ENCODE measurements around the gene UBE3A.

The UBE3A gene

DNA sequence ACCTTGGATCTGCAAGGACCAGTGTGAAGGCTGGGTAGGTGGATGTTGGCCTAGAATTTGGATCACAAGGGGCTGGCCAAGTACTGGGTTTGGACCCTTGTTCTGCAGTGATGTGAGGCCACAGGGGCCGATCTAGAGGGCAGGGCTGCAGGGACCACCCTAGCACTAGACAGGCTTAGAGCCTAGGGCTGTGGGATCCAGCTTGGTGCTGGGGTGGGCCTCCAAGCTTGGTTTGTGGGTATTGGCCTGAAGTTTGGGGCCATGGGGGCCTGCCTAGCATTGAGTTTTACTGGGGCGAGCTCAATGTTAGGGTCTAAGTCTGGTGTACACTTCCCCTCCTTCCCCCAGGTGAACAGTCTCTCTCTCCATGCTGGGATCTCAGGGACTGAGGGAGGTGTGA lies 36.5 kb downstream of the UBE3A start:
- DNase-seq = no peak

GRCh38 chr15:25401501-25401900 lies 37.3 kb downstream of the UBE3A start:
- no peak for DNase-seq

- DNase-seq = no peak
Observed at GRCh38 chr15:25397100-25397499, 41.7 kb downstream of the UBE3A start.

DNA sequence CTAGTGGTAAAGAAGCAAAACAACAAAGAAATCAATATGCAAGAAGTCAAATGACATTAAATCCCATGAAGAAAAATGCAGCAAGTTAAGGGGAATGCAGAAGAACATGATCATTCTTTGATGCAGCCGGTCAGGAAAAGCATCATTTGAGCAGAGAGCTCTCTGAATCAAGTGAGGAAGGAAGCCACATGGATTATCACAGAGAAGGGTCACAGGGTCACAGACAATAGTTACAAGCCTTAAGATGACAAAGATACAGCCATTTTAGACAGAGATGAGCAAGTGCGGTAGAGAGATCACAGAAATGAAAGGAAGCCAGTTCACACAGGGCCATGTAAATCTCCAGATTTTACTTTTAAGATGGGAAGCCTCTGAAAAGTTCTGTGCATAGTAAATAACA lies 43.9 kb downstream of the UBE3A start:
- no peak for DNase-seq

- no peak for DNase-seq
Observed at GRCh38 chr15:25392806-25393205, 46.0 kb downstream of the UBE3A start.

GRCh38 chr15:25391971-25392721 lies 46.7 kb downstream of the UBE3A start:
- DNase-seq = no peak

GRCh38 chr15:25385986-25386385 lies 52.8 kb downstream of the UBE3A start:
- DNase-seq = no peak

DNA sequence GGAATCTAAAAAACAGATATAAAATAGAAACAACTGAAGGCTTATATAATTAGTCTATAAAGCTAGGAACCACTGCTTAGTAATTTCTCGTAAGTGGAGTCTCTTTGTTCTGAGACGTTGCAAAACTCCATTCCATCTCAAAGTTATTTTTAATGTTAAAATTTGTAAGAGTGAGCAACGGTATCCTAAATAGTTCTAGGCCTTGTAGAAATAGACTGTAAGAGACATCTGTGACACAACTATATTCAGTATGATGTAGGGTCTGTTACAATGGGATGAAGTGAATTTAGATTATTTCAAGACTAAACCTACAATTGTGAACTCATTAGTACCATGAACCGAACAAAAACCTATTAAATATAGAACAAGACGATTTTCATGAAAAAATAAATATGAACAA lies 57.2 kb downstream of the UBE3A start:
- DNase-seq = no peak

GRCh38 chr15:25378501-25378901 lies 60.3 kb downstream of the UBE3A start:
- no peak for DNase-seq

GRCh38 chr15:25375557-25375956 lies 63.3 kb downstream of the UBE3A start:
- DNase-seq = no peak

DNA sequence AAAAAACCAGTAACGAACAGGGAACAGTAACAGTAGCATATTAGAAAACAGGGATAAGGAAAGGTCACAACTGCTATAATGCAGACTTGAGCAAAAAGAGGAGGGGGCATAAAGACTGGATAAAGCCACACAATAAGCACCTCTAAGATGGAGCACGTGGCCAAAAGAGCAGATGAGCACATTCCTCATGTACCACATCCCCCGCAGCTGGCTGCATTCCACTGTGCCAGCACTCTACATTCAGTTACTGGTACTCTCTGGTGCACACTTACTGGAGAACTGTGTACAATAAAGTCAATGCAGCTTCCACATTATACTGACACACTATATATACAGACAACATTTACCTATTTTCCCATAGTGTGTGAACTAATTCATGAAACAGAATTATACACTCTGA lies 64.7 kb downstream of the UBE3A start:
- DNase-seq = no peak

GRCh38 chr15:25372298-25372697 lies 66.5 kb downstream of the UBE3A start:
- DNase-seq = no peak

DNA sequence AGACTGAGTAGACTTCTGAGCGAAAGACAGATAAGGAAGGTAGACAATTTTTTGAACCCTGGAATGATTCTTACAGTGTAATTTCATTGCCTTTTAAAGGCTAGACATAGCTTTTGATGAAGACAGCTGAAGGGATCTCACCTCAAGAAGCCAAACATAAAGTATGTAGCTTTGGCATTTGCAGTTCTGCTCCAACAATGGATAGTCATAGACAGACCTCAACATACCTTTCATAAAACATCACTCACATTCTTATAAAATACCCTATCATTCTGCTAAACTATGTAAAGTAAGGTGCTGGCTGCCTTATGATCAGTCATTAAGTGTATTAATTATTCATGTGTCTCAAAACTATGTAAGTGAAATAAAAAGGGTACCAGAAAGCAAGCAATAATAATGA lies 70.0 kb downstream of the UBE3A start:
- DNase-seq = no peak

DNA sequence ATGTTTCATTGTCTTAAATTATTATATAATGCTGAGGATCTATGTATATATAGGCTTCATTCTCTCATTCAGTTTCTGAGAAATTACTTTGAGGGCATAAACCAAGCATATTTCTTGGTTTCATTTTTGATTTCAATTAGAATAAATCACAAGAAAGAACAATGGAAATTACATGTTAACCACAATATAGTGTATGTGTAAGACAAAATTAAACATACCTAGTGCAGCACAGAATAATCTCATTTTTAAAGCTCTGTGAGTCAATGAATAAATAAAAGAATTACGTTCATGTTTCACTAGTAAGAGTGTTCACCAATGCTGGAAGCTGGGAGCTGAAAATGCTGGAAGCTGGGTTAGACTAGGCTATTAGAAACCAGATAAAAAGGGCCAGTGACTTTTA lies 72.8 kb downstream of the UBE3A start:
- DNase-seq = no peak

DNA sequence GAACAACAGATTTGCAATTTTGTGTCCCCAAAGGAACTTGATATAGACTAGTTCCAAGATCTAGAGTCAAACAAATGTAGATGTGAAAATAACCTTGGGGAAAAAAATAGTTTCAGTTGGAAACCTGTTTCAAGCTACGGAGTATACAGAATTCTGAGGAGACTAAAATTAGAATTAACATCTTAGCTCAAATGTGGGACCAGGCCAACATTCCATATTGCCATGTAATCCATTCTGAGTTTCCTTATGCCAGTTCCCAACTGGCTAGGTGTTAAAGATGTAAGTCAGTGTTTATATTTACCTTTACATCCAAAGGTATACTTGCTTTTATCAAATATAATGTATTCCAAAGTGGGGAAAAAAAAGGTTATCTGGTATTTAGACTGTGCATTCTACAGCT lies 76.3 kb downstream of the UBE3A start:
- no peak for DNase-seq

- DNase-seq = no peak
Observed at GRCh38 chr15:25347707-25348106, 91.1 kb downstream of the UBE3A start.

GRCh38 chr15:25346371-25346770 lies 92.5 kb downstream of the UBE3A start:
- DNase-seq = no peak

DNA sequence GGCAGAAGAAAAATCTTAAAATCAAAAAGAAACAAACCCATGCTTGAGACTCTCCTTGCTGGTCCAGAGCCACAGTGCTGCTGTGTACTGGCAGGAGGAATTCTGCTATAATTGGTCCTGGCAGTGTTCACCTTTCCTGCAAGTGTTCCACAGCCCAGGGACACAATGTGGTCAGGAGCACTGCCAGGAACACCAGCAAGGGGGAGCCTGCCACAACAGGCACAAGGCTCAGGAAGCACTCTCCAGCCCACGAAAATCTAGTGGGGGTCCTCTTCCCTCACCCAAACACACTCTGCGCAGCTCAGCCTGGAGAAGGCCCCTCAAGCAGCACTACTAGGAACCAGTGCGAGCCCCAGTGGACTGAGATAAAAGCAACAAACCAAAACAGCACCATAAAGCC lies 92.9 kb downstream of the UBE3A start:
- no peak for DNase-seq

- no peak for DNase-seq
Observed at GRCh38 chr15:25342629-25343028, 96.2 kb downstream of the UBE3A start.

DNA sequence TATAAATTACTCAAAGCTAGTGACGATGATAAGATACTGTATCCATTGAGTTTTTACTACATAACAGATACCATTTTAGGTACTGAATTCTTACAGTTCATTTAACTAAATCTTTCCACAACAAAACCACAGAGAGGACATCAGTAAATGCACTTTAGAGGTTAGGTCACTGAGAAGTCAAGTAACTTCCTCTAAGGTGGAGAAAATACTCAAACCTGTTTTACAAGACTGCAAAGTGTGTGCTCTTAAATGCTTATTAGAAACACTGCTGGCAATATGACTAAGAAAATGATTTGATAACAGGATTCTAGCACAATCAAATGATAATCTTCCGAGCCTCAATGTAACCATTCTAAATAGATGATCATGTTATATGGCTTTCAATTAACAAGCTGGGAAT lies 99.4 kb downstream of the UBE3A start:
- DNase-seq = no peak

DNA sequence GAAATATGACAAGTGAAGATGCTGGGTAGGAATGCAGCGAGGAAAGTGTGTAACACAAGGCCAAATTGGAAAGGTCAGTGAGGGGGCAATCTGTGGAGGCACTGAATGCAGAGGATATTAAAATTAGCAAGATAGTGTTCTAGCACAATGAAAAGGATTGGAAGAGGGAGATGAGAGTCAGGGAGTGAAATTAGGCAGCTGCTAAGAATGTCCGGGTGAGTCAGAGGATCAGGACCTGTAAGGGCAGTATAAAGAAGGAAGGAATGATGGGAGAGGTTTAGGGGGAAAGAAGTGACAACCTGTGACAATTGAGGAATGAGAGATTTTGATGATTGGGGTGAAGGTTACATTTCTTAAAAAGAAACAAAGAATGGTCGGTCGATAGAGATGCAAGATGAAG lies 103.5 kb downstream of the UBE3A start:
- DNase-seq = no peak

DNA sequence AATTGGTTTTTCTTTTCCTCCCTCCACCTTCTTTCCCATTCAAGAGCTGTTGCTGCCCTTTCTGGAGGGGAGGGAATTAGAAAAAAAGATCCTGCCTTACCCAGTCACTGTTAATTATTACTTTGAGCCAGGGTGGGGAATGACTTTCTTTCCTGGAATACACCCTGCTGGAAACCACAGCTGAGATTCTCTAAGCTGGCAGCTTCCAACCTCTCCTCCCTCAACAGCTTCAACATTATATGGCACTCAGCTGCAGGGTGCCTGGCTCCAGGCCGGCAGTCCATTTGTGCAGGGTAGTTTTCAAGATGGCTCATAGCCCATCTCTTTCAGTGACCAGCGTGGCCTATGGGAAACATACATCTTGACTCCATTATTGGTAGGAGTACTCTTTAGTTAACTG lies 105.8 kb downstream of the UBE3A start:
- no peak for DNase-seq

GRCh38 chr15:25332306-25332705 lies 106.5 kb downstream of the UBE3A start:
- no peak for DNase-seq

- DNase-seq = no peak
Observed at GRCh38 chr15:25331860-25332259, 107.0 kb downstream of the UBE3A start.

DNA sequence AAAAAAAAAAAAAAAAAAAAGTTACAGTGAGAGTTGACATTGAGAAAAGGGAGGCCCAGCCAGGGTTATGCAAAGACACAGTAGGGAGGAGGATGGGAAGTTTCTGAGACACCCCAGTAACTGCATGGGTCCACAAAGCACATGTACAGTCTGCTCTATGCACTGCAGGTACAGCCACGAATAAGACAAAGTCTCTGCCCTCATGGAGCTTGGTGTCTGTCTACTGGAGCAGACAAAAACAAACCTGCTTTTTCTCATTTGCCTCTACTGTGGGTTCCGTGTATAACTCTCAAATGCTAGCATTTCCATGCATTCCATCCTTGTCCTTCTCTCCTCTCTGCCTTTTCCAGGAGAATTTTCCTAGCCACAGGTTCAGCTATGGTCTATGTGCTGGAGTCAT lies 107.4 kb downstream of the UBE3A start:
- DNase-seq = no peak

- DNase-seq = no peak
Observed at GRCh38 chr15:25329696-25330095, 109.1 kb downstream of the UBE3A start.

All from stimulated activated CD4-positive, alpha-beta T cell treated with anti-CD3 and anti-CD28 coated beads, Interleukin-2, amount 100 ng/mL, for 24 hours (primary cell).